Epithelial cell of alveolus of lung (primary cell): Measurements from ENCODE around the gene SLC38A2. TPM values are rescaled to one million over a fixed set of nuclear protein-coding genes. Genes with fewer than 3 reads are reported as not detected.

Experiments
- total RNA-seq: library from RNA; depleted of rRNA; stranded (reverse); fragments of >200 nt; gene quantifications from 2 replicates; pipeline ENCODE4 v1.2.1, GENCODE V29; 2015

The SLC38A2 gene
- total RNA-seq: 358 and 452 TPM in 2 replicates

GRCh38 chr12:46372544-46373300 is at the start of gene SLC38A2:
SLC38A2 (minus strand) TSS chr12:46372773; CDS start chr12:46371293, 1,480 bp downstream.

Other genes with a start within 250 kb of the SLC38A2 start
- 23.6 and 66.7 TPM in 2 replicates for gene SLC38A1, start 103.7 kb downstream of the SLC38A2 start, total RNA-seq